ENCODE measurements around the gene KLK14. TPM values are rescaled to one million over a fixed set of nuclear protein-coding genes. Genes with fewer than 3 reads are reported as not detected.

Gene KLK14
- total RNA-seq, 1 donor: 0.10 TPM

DNA sequence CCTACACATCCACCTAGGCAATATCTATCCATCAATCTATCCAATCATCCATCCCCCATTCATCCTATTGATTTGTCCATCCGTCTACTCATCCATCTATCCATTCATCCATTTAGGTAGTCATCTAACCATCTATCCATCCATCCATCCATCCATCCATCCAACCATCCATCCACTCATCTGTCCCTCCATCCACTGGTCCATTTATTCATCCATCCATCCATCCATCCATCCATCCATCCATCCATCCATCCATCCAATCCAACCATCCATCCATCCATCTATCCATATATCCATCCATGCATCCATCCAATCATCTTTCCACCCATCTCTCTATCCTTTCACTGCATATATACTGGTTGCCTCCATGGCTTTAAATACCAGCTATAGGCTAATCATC, 21.7 kb downstream of the KLK14 start:
- H3K4me3 ChIP-seq (ENCODE audit: low read length): no peak overlapping the region
- H3K4me1 ChIP-seq (ENCODE audit: insufficient read depth, low read length): no peaks in the 10 kb centered on the region
- no peaks in the 10 kb centered on the region for H3K9me3 ChIP-seq (ENCODE audit: low read depth, low read length)
- H3K27me3 ChIP-seq (ENCODE audit: insufficient read depth, low read length): peaks cover 17% of the 10 kb centered on the region

DNA sequence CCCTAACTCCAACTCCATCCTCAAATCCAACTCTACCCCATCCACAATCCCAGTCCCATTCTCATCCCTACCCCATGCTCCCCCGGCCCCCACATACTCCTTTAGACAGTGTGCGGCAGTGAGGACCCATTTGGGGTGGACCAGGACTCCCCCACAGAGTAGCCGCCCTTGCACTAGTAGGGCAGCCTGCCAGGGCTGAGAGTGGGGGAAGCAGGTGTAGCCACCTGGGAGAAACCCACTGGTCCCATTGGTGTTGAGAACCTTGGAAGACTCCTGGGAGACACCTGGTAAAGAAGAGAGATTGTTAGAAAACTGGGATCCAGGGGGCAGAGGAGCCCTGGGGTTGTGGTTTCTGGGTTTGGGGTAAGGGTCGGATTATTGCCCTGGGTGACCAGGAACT, 22.4 kb downstream of the KLK14 start:
- Histone ChIP-seq H3K4me3 (ENCODE audit: low read length) (no peak overlapping the region), H3K4me1 (ENCODE audit: insufficient read depth, low read length) (no peaks in the 10 kb centered on the region), H3K27me3 (ENCODE audit: insufficient read depth, low read length) (peaks cover 13% of the 10 kb centered on the region), H3K9me3 (ENCODE audit: low read depth, low read length) (no peaks in the 10 kb centered on the region)

DNA sequence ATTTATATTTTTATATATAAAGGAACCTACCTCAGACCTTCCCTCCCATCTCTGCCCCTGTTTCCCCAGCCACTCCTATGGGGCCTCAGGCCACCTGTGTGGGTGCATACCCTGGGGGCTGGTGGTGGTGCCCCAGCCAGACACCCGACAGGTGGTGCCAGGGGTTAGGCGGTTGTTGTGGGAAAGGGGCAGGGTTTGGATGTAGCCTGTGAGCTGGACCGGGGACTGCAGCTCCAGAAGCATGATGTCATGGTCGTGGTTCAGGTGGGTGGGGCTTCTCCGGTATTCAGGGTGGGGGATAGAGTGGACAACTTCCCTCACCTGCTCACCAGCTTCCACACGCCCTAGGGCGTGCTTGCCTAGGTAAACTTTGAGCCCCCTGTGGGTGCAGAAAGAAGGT, 23.0 kb downstream of the KLK14 start:
- Histone ChIP-seq H3K4me1 (ENCODE audit: insufficient read depth, low read length) (no peaks in the 10 kb centered on the region), H3K27me3 (ENCODE audit: insufficient read depth, low read length) (peaks cover 13% of the 10 kb centered on the region), H3K9me3 (ENCODE audit: low read depth, low read length) (no peaks in the 10 kb centered on the region), H3K4me3 (ENCODE audit: low read length) (no peak overlapping the region)

DNA sequence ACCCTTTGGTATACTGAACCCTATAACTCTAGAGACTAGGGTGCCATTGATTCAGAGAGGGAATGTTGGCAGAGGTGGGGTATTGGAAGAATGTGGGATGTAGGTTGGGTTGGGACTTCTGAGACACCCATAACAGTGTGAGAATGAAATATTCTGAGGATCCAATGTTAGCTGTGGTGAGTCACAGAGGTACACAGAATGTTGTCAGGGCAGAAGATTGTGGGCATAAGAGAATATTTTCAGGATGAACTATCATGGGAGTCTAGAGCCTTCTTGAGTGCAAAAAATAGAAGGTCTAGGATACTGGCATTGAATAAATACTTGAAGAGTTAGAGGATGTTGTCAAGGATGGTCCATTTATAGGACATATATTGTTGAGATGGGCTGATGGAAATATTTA, 26.8 kb downstream of the KLK14 start:
- no peak overlapping the region for H3K4me3 ChIP-seq (ENCODE audit: low read length)
- H3K9me3 ChIP-seq (ENCODE audit: low read depth, low read length): no peaks in the 10 kb centered on the region
- H3K4me1 ChIP-seq (ENCODE audit: insufficient read depth, low read length): no peaks in the 10 kb centered on the region
- no peaks in the 10 kb centered on the region for H3K27me3 ChIP-seq (ENCODE audit: insufficient read depth, low read length)

DNA sequence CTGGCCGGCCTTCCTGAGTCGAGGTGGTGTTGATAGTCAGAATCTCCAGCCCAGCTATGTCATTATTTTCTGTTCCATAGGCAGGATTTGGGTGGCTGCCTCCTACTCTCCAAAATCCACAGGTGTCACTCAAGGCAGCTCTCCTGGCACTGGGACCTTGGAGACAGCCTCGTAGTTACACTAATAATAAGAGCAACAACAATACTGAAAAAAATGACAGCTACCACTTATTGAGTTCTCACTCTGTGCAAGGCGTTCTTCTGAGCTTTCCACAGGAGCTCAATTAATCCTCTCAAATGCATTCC, 35.7 kb downstream of the KLK14 start:
- no peak overlapping the region for H3K4me3 ChIP-seq (ENCODE audit: low read length)
- H3K4me1 ChIP-seq (ENCODE audit: insufficient read depth, low read length): no peaks in the 10 kb centered on the region
- H3K27me3 ChIP-seq (ENCODE audit: insufficient read depth, low read length): peaks cover 2% of the 10 kb centered on the region
- no peaks in the 10 kb centered on the region for H3K9me3 ChIP-seq (ENCODE audit: low read depth, low read length)

DNA sequence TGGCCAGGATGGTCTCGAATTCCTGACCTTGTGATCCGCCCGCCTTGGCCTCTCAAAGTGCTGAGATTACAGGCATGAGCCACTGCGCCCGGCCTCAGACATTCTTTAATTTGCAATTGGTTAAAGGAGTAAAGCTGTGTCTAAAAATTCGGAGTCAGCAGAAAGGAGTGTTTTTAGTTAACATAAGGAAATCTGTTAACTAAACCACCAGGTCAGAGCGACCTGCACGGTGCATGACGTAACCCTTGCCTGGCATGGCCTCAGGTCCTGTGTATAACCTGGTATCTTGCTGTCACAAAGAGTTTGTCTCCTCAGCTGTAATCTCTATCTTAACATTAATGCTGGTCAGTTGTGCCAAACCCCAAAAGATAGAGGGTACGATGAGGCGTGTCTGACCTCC, 38.4 kb downstream of the KLK14 start:
- Histone ChIP-seq H3K4me1 (ENCODE audit: insufficient read depth, low read length) (no peaks in the 10 kb centered on the region), H3K9me3 (ENCODE audit: low read depth, low read length) (no peaks in the 10 kb centered on the region), H3K27me3 (ENCODE audit: insufficient read depth, low read length) (no peaks in the 10 kb centered on the region), H3K4me3 (ENCODE audit: low read length) (no peak overlapping the region)

DNA sequence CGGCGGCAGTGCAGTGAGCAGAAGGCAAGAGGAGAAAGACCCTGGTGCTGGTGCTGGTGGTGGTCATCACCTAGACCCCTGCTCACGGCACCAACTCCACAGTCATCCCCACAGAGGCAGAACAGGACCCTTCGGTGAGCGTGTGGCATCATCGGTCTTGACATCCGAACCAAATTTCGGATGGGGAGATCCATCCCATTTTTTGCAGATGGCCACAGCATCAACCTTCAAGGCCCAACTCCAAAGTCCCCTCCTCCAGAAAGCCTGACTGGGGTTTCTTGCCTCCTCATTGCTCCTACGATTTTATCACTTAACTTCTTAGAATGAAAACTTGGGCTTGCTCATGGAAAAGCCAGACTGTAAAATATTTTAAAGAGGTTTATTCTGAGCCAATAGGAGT, 39.2 kb downstream of the KLK14 start:
- H3K4me3 ChIP-seq (ENCODE audit: low read length): no peak overlapping the region
- H3K9me3 ChIP-seq (ENCODE audit: low read depth, low read length): no peaks in the 10 kb centered on the region
- no peaks in the 10 kb centered on the region for H3K4me1 ChIP-seq (ENCODE audit: insufficient read depth, low read length)
- no peaks in the 10 kb centered on the region for H3K27me3 ChIP-seq (ENCODE audit: insufficient read depth, low read length)

DNA sequence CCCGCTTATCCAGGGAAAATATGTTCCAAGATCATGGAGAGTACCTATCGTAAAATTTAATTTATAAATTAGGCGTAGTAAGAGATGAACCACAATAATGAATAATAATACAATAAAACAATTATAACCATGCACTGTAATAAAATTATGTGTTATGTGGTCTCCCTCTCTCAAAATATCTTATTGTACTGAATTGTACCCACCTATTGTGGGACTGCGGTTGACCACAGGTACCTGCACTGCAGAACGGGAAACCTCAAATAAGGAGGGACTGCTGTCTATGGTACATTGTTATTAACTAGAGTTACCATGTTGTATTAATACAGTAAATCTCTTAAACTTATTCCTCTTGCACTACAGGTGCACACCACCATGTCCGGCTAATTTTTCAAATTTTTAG, 42.5 kb downstream of the KLK14 start:
- Histone ChIP-seq H3K27me3 (ENCODE audit: insufficient read depth, low read length) (no peaks in the 10 kb centered on the region), H3K9me3 (ENCODE audit: low read depth, low read length) (no peaks in the 10 kb centered on the region), H3K4me1 (ENCODE audit: insufficient read depth, low read length) (no peaks in the 10 kb centered on the region), H3K4me3 (ENCODE audit: low read length) (no peak overlapping the region)

DNA sequence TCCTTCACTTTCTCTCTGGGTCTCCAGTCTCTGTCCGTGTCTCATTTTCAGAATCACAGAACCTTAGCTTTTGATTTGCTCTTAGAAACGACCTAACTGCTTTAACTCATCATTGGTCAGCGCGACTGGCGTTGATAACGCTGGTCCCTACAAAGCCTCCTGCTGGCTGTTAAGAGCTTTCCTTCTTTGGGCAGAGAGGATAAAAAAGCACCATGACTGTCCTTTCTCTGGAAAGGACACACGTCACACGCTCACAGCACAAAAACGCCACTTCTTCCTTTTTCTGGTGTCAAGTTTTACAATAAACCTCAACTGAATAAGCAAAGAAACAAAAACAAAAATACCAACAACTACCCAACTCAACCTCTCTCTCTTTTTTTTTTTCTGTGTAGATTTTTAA, 46.2 kb downstream of the KLK14 start:
- Histone ChIP-seq H3K27me3 (ENCODE audit: insufficient read depth, low read length) (no peaks in the 10 kb centered on the region), H3K4me3 (ENCODE audit: low read length) (no peak overlapping the region), H3K9me3 (ENCODE audit: low read depth, low read length) (no peaks in the 10 kb centered on the region), H3K4me1 (ENCODE audit: insufficient read depth, low read length) (no peaks in the 10 kb centered on the region)

DNA sequence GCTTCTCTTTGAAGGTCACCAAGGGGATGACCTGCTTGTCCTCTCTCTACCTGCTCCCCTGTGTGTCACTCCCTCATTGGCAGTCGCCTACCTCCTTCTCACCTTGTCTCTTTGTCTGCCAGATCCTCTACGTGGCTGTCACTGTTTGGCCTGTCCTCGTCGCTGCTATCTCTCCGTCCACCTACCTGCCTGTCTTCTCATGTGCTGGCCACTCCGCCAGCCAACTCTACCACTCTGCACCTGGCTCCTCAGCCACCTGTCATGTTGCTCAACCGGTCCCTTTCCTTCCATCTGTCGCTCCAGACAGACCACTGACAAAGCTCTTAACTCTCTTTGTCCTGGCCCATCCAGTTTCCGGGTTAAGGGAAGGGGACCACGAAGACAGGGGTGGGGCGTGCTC, 48.0 kb downstream of the KLK14 start, which contains the start of gene KLK12:
KLK12 (minus strand) TSS at position 299 of the 400 bp plus-strand sequence. CDS start 381 bp downstream, outside the sequence.
- Histone ChIP-seq H3K4me3 (ENCODE audit: low read length) (no peak within 1 kb of the TSS), H3K27me3 (ENCODE audit: insufficient read depth, low read length) (no peaks in the 10 kb centered on the region), H3K9me3 (ENCODE audit: low read depth, low read length) (no peaks in the 10 kb centered on the region), H3K4me1 (ENCODE audit: insufficient read depth, low read length) (no peaks in the 10 kb centered on the region)

DNA sequence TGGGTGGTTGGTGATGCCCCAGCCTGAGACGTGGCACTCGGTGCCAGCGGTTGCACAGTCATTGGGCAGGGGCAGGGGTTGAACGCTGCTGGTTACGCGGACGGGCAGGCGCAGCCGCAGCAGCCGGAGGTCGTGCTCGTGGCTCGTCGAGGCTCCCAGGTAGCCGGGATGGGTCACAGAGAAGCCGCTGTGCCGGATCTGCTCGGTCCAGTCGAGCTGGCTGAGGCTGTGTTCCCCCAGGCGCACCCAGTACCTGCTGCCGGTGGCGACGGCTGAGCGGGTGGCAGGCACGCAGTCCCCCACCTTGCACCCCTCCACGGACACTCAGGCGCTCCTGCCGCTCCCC, 50.8 kb downstream of the KLK14 start:
- Histone ChIP-seq H3K4me3 (ENCODE audit: low read length) (no peak overlapping the region), H3K4me1 (ENCODE audit: insufficient read depth, low read length) (no peaks in the 10 kb centered on the region), H3K9me3 (ENCODE audit: low read depth, low read length) (no peaks in the 10 kb centered on the region), H3K27me3 (ENCODE audit: insufficient read depth, low read length) (no peaks in the 10 kb centered on the region)

DNA sequence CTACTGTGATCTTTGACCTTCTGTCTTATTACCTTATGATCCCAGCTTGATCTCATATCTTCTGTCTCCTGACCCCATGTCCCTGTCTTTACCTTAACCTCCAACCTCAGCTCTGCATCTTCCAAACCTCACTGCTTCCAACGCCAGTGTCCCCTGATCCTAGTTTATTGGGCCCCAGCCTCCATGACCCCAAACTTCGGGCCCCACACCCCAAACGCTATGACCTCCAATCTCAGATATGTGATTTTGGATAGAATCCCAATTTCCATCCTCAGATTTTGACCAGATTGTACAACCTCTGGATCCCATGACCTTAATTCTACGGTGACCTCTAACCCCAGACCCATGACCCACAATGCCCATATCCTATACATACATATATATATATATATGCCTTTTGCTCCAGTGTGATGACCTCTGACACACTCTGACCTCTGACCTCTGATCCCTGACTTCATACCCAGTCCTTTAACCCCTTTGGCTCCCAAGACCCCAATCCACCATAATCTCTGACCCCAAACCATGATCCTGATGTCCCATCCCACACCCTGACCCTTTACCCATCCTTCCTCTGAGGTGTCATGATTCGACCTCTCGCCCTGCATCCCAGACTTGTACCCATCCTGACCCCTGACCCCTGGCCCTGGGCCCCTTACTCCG, 51.3 kb downstream of the KLK14 start:
- Histone ChIP-seq H3K9me3 (ENCODE audit: low read depth, low read length) (no peaks in the 10 kb centered on the region), H3K4me3 (ENCODE audit: low read length) (no peak overlapping the region), H3K4me1 (ENCODE audit: insufficient read depth, low read length) (no peaks in the 10 kb centered on the region), H3K27me3 (ENCODE audit: insufficient read depth, low read length) (no peaks in the 10 kb centered on the region)

DNA sequence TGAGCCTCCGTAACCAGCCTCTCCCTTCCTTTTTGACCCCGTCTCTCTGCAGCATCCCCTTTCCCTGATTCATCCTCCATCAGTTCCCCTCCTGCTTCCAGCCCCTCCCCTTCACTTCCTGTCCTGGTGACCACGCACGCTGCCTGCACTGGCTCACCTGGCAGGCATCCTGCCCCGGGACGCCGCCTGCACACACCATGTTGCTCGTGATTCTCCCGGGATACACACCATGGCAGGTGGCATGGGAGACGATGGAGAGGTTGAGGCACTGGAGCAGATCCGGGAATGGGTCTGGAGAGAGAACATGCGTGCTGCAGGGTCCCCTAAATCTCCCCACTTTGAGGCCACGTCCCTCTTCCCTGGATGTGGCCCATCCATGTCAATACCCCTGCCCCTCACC, 52.1 kb downstream of the KLK14 start:
- H3K9me3 ChIP-seq (ENCODE audit: low read depth, low read length): no peaks in the 10 kb centered on the region
- H3K4me1 ChIP-seq (ENCODE audit: insufficient read depth, low read length): no peaks in the 10 kb centered on the region
- no peaks in the 10 kb centered on the region for H3K27me3 ChIP-seq (ENCODE audit: insufficient read depth, low read length)
- H3K4me3 ChIP-seq (ENCODE audit: low read length): no peak overlapping the region

DNA sequence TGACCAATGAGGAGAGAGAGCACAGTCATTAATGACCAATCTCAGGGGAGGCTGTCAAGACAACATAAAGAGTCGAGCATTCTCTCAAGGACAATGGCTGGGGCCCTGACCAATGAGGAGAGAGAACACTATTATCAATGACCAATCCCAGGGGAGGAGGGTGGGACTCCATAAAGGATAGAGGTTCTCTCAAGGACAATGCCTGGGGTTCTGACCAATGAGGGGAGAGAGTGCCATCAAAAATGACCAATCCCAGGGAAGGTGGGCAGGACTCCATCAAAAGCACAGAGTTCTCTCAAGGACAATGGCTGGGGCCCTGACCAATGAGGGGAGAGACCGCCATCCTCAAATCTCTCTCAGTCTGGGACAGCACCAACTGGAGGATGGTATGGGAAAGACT, 53.0 kb downstream of the KLK14 start:
- Histone ChIP-seq H3K27me3 (ENCODE audit: insufficient read depth, low read length) (no peaks in the 10 kb centered on the region), H3K9me3 (ENCODE audit: low read depth, low read length) (no peaks in the 10 kb centered on the region), H3K4me1 (ENCODE audit: insufficient read depth, low read length) (no peaks in the 10 kb centered on the region), H3K4me3 (ENCODE audit: low read length) (no peak overlapping the region)
